CD4-positive, alpha-beta T cell treated with Interleukin-15 for 1 hour (primary cell): ENCODE measurements around the gene VEGFC.

ENCODE experiments used
- DNase-seq: peaks from one replicate; pipeline ENCODE4 v3.0.0-alpha.2; 2020

VEGFC gene, protein sequence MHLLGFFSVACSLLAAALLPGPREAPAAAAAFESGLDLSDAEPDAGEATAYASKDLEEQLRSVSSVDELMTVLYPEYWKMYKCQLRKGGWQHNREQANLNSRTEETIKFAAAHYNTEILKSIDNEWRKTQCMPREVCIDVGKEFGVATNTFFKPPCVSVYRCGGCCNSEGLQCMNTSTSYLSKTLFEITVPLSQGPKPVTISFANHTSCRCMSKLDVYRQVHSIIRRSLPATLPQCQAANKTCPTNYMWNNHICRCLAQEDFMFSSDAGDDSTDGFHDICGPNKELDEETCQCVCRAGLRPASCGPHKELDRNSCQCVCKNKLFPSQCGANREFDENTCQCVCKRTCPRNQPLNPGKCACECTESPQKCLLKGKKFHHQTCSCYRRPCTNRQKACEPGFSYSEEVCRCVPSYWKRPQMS

GRCh38 chr4:176792326-176793059 lies at the start of gene VEGFC:
VEGFC (minus strand) TSS chr4:176792922; CDS start chr4:176792311, 611 bp downstream.
- DNase-seq, result no peak

- no peak for DNase-seq
These were observed 49.0 kb upstream of the VEGFC start for GRCh38 chr4:176841711-176842112.

DNA sequence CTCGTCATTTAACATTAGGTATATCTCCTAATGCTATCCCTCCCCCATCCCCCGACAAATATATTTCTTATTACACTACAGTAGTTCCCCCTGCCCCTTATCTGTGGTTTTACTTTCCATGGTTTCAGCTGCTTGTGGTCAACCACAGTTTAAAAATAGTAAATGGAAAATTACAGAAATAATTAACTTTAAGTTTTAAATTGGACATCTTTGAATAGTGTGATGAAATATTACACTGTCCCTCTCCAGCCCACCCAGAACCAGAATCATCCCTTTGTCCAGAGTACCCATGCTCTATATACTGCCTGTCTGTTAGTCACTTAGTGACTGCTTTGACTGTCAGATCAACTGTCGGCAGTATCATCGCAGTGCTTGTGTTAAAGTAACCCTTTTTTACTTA lies 47.4 kb upstream of the VEGFC start:
- DNase-seq, result no peak

DNA sequence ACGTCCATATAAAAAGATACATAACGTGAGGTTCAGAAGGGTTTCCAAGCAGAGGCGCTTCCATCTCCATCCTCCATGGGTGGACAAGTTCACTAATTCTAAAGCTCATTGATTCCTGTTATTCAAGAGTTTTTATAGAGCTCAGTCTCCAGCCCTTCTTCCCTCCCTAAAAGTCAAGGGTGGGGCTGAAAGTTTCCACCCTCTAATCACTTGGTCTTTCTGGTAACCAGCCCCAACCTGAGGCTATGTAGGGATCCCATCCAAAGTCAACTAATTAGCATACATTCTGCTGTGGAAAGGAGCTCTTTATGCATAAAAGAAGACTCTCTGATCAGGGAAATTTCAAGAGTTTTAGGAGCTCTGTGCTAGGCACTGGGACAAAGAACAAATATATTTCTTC lies 46.9 kb upstream of the VEGFC start:
- no peak for DNase-seq

- DNase-seq, result no peak
These were observed 46.1 kb upstream of the VEGFC start for GRCh38 chr4:176838601-176839433.

- DNase-seq, result no peak
These were observed 44.6 kb upstream of the VEGFC start for GRCh38 chr4:176837169-176837895.

GRCh38 chr4:176834531-176834930 lies 41.8 kb upstream of the VEGFC start:
- no peak for DNase-seq

DNA sequence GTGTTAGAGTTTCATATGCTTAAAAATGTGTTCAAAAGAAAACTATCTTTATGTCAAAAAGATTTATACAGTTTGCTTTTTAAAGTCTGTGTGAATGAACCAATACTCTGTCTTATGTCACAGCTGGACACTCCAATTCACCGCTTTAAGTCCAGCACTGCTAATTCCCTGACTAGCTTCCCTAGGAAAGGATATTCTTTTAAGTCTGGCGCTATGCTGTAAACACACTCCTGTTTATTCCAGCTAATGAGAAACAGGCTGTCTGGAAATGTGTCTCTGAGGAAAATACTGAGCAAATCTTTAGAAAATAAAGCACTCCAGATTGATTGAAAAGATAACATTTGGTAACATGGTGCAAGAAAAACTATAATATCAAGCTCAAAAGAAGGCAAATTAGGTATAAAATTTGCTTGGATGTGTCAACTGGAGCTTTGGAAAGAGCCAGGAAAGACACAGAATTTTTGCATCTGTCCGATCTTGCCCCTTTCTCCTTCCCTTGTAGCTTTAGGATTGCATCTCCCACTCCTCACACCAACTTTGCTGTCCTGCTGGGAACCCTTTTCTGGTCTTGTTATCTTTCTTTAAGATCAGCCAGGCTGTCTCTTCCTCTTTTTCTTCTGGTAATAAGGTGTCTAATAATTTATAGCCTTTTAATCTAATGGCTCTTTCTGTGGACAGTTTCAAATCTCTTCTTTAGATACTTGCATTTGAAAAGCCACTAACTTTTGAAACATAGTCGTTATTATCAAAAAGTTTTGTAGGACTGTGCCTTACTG lies 40.9 kb upstream of the VEGFC start:
- no peak for DNase-seq

GRCh38 chr4:176830971-176831370 lies 38.2 kb upstream of the VEGFC start:
- no peak for DNase-seq

GRCh38 chr4:176825586-176825985 lies 32.9 kb upstream of the VEGFC start:
- no peak for DNase-seq

- no peak for DNase-seq
These were observed 32.1 kb upstream of the VEGFC start for GRCh38 chr4:176824645-176825366.

DNA sequence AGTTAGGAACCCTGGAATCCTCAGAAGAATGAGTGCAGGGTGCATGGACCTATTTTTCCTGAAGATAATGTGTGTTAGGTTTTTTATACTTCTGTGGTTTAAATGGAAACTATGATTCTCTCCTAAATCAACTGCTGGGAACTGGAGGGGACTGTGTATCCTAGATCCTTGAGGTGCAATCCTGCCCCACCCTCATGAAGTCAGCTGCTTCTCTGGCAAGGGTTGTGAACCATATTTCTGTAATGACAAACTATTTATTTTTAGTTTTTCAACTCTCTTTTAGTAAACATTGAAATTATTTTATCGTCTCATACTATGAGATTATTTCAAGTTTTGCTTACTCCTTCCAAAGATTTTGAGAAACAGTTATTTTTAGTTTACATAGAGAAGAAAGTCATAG lies 25.8 kb upstream of the VEGFC start:
- no peak for DNase-seq

DNA sequence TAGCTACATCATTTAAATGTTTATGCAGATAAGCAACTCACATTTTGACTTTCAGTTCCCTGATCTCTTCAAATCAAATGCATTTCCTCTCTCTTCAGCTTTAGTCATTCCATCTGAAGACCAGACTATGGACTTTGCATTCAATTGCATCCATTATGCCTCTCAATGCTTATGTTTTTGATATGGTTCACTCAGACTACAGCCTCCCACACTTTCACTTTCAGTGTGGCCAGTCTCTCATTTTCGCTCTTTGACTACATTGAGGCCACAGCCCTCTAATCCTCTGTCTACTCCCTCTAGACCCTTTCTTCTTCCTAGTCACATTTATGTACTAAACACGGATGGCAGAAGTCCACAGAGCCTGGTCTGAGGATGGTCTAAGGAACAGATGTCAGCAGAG lies 24.5 kb upstream of the VEGFC start:
- DNase-seq, result no peak

GRCh38 chr4:176814770-176815169 lies 22.0 kb upstream of the VEGFC start:
- DNase-seq, result no peak

DNA sequence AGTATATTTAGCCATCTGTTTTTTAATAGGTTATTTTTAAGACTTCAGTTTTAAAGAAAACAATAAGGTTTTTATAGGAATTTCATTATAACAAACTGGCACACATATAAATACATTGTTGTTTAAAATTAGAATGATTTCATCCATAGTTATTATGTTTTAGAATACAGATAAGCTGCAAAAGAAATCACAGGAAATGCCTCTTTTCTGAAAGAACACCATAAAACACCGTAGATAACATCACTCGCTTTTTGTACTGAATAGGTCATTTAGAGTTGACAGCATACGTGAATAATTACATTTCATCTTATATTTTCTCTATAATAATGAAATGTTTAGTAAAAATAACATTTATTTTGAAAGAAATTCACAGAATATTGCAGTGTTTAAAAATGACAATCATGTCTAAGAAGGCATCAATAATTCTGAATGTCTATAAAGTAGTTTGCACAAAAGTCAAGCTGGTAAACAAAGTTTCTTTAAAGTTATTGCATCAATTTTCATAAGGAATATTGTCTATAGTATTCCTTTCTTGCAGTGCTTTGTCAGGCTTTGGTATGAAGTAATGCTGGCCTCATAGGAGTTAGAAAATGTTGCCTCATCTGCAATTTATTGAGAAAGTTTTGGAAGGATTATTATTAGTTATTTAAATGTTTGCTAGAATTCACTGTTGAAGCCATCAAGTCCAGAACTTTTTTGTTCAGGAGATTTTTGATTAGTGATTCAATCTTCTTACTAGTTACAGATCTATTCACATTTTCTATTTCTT lies 17.9 kb upstream of the VEGFC start:
- no peak for DNase-seq

- no peak for DNase-seq
These were observed 14.2 kb upstream of the VEGFC start for GRCh38 chr4:176806778-176807375.

DNA sequence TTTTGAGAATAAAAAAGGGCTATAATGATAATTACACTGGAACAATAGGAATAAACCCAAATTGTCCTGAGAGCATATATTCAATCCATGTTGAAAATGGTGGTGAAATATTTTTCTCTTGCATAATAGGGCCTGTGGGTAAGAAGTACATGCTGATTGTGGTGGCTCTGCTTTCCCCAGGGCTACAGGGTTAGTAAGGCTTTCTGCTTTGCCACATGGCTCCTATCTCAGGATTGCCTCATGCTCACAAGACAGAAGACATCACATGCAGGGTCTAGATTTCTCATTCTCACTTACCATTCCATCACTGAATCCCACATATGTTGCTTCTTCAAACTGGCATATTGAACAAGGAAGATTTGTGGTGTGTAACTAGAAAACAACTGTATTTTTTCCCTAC lies 12.4 kb upstream of the VEGFC start:
- DNase-seq, result no peak

- DNase-seq, result no peak
These were observed 8.3 kb upstream of the VEGFC start for GRCh38 chr4:176800891-176801534.

DNA sequence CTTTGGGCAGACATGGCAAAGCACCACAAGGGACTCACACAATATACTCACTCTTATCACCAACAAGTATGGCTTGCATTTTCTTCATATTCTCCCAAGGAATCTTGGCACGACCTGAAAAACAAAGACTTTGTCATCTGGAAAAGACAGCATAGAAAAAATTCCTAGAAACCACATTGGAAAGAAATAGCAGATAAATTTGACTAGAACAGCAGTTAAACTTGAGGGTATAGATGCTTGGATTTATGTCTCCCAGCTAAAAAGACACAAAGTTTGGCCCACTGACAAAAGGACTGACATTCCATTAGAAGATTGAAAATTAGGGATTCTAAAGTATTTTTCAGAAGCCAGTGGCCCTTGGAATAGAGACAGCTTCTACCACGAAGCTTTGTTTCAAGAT lies 6.9 kb upstream of the VEGFC start:
- DNase-seq, result no peak
